Kidney (tissue), 14 donors: Measurements from ENCODE around the gene SNRPD3. TPM values are rescaled to one million over a fixed set of nuclear protein-coding genes. Genes with fewer than 3 reads are reported as not detected.
A peak's percentile ranks its signal among the peaks of the same experiment; 100 is the strongest.

ENCODE experiments used
- DNase-seq, 5 donors: peaks; one replicate each; pipeline ENCODE4 v3.0.0-alpha.2; 2013 to 2020
- FAIRE-seq: peaks from 2 replicates; lab custom pipeline; 2012; peaks lifted over from hg19 to GRCh38; lab: Jason Lieb, UNC
- H3K27ac ChIP-seq, 2 donors: one replicate each; pipeline ENCODE4 v1.7.0; 2013; ENCODE audit warnings: low read depth in 2 of 2, low read length in 2 of 2, inconsistent platforms in 1 of 2
- H3K27me3 ChIP-seq: one replicate; pipeline ENCODE4 v1.7.1; 2013; ENCODE audit warnings: low read length, inconsistent platforms; ENCODE audit not compliant: control insufficient read depth, insufficient read depth
- H3K36me3 ChIP-seq, 3 donors: one replicate each; pipeline versions ENCODE4 v1.7.0 to v1.7.1; 2013; ENCODE audit warnings: low read length in 3 of 3, control low read depth in 1 of 3, inconsistent platforms in 1 of 3; ENCODE audit not compliant: insufficient read depth in 3 of 3, control insufficient read depth in 2 of 3
- H3K4me1 ChIP-seq, 3 donors: one replicate each; pipeline versions ENCODE4 v1.7.0 to v1.7.1; 2013; ENCODE audit warnings: low read length in 3 of 3, inconsistent platforms in 1 of 3, low read depth in 1 of 3; ENCODE audit not compliant: control insufficient read depth in 2 of 3, insufficient read depth in 2 of 3
- H3K4me3 ChIP-seq, 3 donors: one replicate each; pipeline versions ENCODE4 v1.7.0 to v1.8.1; 2013; ENCODE audit warnings: low read length in 3 of 3, control low read depth in 1 of 3, inconsistent platforms in 1 of 3
- H3K9ac ChIP-seq, 3 donors: one replicate each; pipeline versions ENCODE4 v1.7.0 to v1.7.1; 2013; ENCODE audit warnings: low read length in 3 of 3, control low read depth in 1 of 3, inconsistent platforms in 1 of 3
- H3K9me3 ChIP-seq, 3 donors: one replicate each; pipeline versions ENCODE4 v1.7.0 to v1.7.1; 2013; ENCODE audit warnings: low read length in 3 of 3, control low read depth in 1 of 3, inconsistent platforms in 1 of 3; ENCODE audit not compliant: control insufficient read depth in 2 of 3, insufficient read depth in 1 of 3
- intact Hi-C: fragments of 100-400 bp; cut with DNase I; formaldehyde crosslinking; loops from one replicate; pipeline ENCODE4 v1.11.1; 2022
- polyA plus RNA-seq: library from polyadenylated mRNA; stranded (reverse); fragments of 350-450 nt; fragmentation: Illumina TruSeq; extraction: RNeasy Lipid Tissue Mini Kit (QIAGEN cat#74804); gene quantifications from one replicate; pipeline ENCODE4 v1.2.3, GENCODE V29; 2014; ENCODE audit warnings: low read depth, low replicate concordance; ENCODE audit not compliant: insufficient read depth
- total RNA-seq: library from RNA; stranded (reverse); fragmentation: NEBNext Ultra II Directional; extraction: Animal tissue kit (Norgen Biotek cat#: 25700); gene quantifications from one replicate; pipeline ENCODE4 v1.2.1, GENCODE V29; 2021
- TF ChIP-seq, protein P1 (sequence below): IDR thresholded peaks from 3 replicates; pipeline ENCODE4 v1.5.1; 2012; ENCODE audit warnings: mild to moderate bottlenecking, moderate library complexity, borderline replicate concordance; ENCODE audit not compliant: insufficient read depth; ENCODE audit errors: extremely low read depth
- donor health status: control.
- donor health status: control.
- donor health status: control.
- donor health status: control.
- donor health status: control.
- donor health status: DM: yes; HTN: yes; CAD: no.
- donor health status: Normal renal cell carcinoma (clear cell type).

SNRPD3 gene
- total and polyA plus RNA-seq, 2 donors from 2014 or later: 73.7 to 136 TPM

DNA sequence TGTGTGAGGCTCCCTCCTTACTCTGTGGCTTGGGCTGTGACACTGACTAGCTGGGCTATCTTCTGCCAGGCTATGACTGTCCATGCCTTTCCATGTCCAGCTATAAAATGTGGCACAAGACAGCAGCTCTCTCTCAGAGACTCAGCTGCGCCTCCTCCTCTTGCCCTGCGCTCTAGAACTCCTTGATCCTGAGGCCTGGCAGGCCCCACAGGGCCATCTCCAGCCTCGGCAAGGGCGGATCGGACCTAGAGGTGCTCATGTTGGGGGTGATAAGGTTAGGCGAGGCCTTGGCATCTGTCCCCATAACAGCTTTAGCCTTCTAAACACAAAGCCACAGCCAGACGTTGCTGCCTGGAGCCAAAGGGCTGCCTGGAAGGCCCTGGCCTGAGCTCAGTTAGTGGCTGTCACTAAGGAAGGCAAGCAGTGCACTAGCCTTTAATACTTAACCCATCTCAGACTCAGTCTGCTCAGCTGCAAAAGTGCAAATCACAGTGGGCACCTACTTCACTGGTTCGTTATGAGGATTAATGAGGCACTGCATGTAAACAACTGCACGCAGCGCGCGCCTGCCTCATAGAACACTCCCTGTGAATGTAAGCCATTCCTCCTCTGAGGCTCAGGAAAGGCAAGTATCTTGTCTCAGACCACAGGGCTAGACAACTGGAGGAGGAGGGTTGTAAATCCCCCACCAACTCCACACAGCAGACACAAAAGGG lies 2.0 kb upstream of the SNRPD3 start:
- Histone ChIP-seq H3K9ac (peak overlapping the region; percentile 71 to 97 (median 77)), H3K4me3 (peak overlapping the region; percentile 65 to 84 (median 79)), H3K27me3 (no peaks in the 10 kb centered on the region), H3K36me3 (peaks cover 9 to 21% (median 12%) of the 10 kb centered on the region in 3 donors), H3K27ac (peak overlapping the region; percentile 91 to 93), H3K9me3 (no peaks in the 10 kb centered on the region), H3K4me1 (peaks cover 3 to 47% (median 43%) of the 10 kb centered on the region in 3 donors)
- intact Hi-C loops: no loop called here
- TF ChIP-seq, protein P1, sequence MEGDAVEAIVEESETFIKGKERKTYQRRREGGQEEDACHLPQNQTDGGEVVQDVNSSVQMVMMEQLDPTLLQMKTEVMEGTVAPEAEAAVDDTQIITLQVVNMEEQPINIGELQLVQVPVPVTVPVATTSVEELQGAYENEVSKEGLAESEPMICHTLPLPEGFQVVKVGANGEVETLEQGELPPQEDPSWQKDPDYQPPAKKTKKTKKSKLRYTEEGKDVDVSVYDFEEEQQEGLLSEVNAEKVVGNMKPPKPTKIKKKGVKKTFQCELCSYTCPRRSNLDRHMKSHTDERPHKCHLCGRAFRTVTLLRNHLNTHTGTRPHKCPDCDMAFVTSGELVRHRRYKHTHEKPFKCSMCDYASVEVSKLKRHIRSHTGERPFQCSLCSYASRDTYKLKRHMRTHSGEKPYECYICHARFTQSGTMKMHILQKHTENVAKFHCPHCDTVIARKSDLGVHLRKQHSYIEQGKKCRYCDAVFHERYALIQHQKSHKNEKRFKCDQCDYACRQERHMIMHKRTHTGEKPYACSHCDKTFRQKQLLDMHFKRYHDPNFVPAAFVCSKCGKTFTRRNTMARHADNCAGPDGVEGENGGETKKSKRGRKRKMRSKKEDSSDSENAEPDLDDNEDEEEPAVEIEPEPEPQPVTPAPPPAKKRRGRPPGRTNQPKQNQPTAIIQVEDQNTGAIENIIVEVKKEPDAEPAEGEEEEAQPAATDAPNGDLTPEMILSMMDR: no peak
- FAIRE-seq (no peak), DNase-seq (peak in 2 of 5 donors; percentile 48 to 53)

DNA sequence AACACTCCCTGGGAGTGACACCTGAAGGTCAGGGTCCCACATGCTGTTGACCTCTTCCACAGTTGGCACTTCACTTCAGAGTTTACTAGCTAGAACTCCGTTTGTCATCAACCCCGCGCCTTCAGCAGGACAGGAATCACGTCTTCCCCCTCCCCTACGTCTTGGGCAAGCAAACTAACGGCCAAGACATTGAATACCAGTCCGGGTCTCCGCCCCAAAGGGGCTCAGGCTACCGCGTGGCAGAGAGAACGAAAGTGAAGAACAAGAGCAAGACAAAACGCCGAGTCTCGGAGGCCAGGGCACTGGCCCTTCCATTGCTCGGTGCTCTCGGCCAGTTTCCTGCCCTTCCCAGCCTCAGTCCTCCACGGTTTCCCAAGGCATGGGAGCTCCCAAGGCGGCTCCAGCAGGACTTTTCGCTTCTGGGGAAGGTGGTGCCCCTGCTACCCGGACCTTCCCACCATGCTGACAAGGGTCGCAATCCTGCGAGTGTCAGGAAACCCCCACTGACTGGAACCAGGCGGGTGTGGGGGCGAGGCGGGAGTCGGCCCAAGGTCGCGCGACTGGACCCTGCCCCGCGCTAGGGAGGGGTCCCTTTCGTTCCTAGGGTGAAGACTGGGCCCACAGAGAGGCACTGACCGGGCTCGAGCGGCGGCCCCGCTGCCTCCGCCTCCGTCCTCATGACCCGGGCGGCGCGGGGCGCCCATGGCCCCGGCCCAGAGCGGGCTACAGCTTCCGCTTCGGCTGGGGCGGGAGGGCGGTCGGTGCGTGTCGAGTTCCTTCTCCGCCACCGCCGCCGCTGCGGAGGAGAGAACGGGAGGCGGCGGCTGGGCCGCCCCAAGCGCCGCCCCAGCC lies 1.3 kb upstream of the SNRPD3 start, which contains the start of gene GUCD1:
GUCD1 (minus strand) TSS at position 826 of the 852 bp plus-strand sequence; CDS start at position 679, 147 bp downstream.
- DNase-seq: peak in 4 of 5 donors; percentile 39 to 74 (median 57)
- Histone ChIP-seq H3K4me1 (peaks cover 3 to 39% (median 35%) of the 10 kb centered on the region in 3 donors), H3K9ac (peak within 1 kb of the TSS; percentile 77 to 97 (median 92)), H3K27me3 (no peaks in the 10 kb centered on the region), H3K9me3 (no peaks in the 10 kb centered on the region), H3K4me3 (peak within 1 kb of the TSS; percentile 80 to 98 (median 96)), H3K27ac (peak within 1 kb of the TSS; percentile 99), H3K36me3 (peaks cover 11 to 28% (median 19%) of the 10 kb centered on the region in 3 donors)
- TF ChIP-seq, protein P1: no peak
- FAIRE-seq: no peak
- intact Hi-C loops: no loop called here

DNA sequence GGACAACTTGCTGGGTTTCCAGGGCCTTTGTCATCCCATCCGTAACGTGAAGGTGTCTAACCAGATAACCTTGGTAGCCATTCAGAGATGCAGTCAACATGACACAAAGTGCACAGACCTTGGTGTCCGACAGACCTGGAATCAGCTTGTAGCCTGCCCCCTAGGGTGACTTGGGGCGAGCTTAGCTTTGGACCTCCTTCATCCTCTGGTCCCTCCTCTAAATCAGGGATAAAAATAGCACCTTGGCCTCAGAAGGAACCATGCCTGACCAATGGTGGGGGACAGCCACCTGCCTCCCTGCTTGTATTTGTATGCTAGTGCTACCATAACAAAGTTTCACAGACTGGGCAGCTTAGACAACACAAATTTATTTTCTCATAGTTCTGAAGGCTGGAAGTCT lies 3.7 kb downstream of the SNRPD3 start:
- DNase-seq (no peak), FAIRE-seq (no peak)
- H3K4me1 ChIP-seq: peaks cover 3 to 20% (median 20%) of the 10 kb centered on the region in 3 donors
- H3K9ac ChIP-seq: no peak overlapping the region
- H3K27me3 ChIP-seq: no peaks in the 10 kb centered on the region
- TF ChIP-seq, protein P1: no peak
- intact Hi-C loops: no loop called here
- H3K27ac ChIP-seq: no peak overlapping the region
- peaks cover 7 to 27% (median 23%) of the 10 kb centered on the region in 3 donors for H3K36me3 ChIP-seq
- no peaks in the 10 kb centered on the region for H3K9me3 ChIP-seq
- no peak overlapping the region for H3K4me3 ChIP-seq
